A673 (cell line): ENCODE measurements around the gene CRY2. TPM values are rescaled to one million over a fixed set of nuclear protein-coding genes. Genes with fewer than 3 reads are reported as not detected.
A peak's percentile ranks its signal among the peaks of the same experiment; 100 is the strongest.

Experiments used
- BruUV-seq: library from RNA; stranded (reverse); fragments of 400-500 nt; replicated peaks from 2 replicates; lab custom pipeline; 2021; lab: Mats Ljungman, UMichigan
- CTCF ChIA-PET: fragments of 300-600 bp; sonication (Branson Sonifier 250); formaldehyde crosslinking; loops from one replicate; lab custom pipeline; 2022; ENCODE audit warnings: antibody characterized with exemption; lab: Charles Lee
- POLR2A ChIA-PET: fragments of 300-600 bp; sonication (Branson Sonifier 250); formaldehyde crosslinking; loops from one replicate; lab custom pipeline; 2022; ENCODE audit warnings: antibody characterized with exemption; ENCODE audit not compliant: low non-redundant PET; lab: Charles Lee
- DNase-seq: peaks from one replicate; pipeline ENCODE4 v3.0.0-alpha.2; 2015; ENCODE audit warnings: low spot score
- H3K27ac ChIP-seq: fragments of 200-600 bp; sonication (generic); 2 replicates; pipeline ENCODE4 v1.5.1; 2016; ENCODE audit warnings: mixed run types, low read depth, mild to moderate bottlenecking, mixed read lengths, antibody characterized with exemption, low read length; ENCODE audit not compliant: poor library complexity, severe bottlenecking
- H3K27me3 ChIP-seq: fragments of 200-600 bp; sonication (generic); replicated peaks from 2 replicates; pipeline ENCODE4 v1.6.1; 2017; ENCODE audit warnings: mixed run types, low read depth, mild to moderate bottlenecking, mixed read lengths, antibody characterized with exemption, low read length; ENCODE audit not compliant: insufficient read depth, poor library complexity
- H3K36me3 ChIP-seq: fragments of 200-600 bp; sonication (generic); 2 replicates; pipeline ENCODE4 v1.6.1; 2016; ENCODE audit warnings: mixed run types, mild to moderate bottlenecking, mixed read lengths, antibody characterized with exemption, low read length; ENCODE audit not compliant: insufficient read depth, poor library complexity, severe bottlenecking
- H3K4me1 ChIP-seq: fragments of 200-600 bp; sonication (generic); 2 replicates; pipeline ENCODE4 v1.6.1; 2017; ENCODE audit warnings: mixed run types, mild to moderate bottlenecking, mixed read lengths, antibody characterized with exemption, low read length; ENCODE audit not compliant: insufficient read depth, poor library complexity, severe bottlenecking
- H3K4me3 ChIP-seq: fragments of 200-600 bp; sonication (generic); 2 replicates; pipeline ENCODE4 v1.5.1; 2016; ENCODE audit warnings: low read depth, mixed run types, mild to moderate bottlenecking, mixed read lengths, low read length; ENCODE audit not compliant: poor library complexity, severe bottlenecking
- H3K9me3 ChIP-seq: fragments of 200-600 bp; sonication (generic); 2 replicates; pipeline ENCODE4 v1.6.1; 2016; ENCODE audit warnings: mixed run types, low read depth, mild to moderate bottlenecking, mixed read lengths, antibody characterized with exemption, low read length; ENCODE audit not compliant: poor library complexity, severe bottlenecking
- CTCF ChIP-seq: fragments of 300-800, 200-600 bp; sonication (generic); conservative IDR thresholded peaks from 2 replicates; pipeline ENCODE4 v1.5.1; 2017; ENCODE audit warnings: low read depth, mild to moderate bottlenecking, antibody characterized with exemption, low read length, moderate library complexity, mixed read lengths
- EZH2 ChIP-seq: fragments of 200-600 bp; sonication (generic); IDR thresholded peaks from 2 replicates; pipeline ENCODE4 v1.6.1; 2017; ENCODE audit warnings: borderline replicate concordance, low read depth, mild to moderate bottlenecking, mixed read lengths, antibody characterized with exemption, low read length; ENCODE audit not compliant: poor library complexity, severe bottlenecking
- intact Hi-C: fragments of 100-400 bp; cut with micrococcal nuclease; formaldehyde crosslinking; loops from one replicate; pipeline ENCODE4 v1.10.0; 2022; ENCODE audit not compliant: unreplicated experiment
- total RNA-seq: library from RNA; stranded (reverse); gene quantifications from 2 replicates; pipeline ENCODE4 v1.2.3, GENCODE V29; 2021

The CRY2 gene
- total RNA-seq, 1 experiment from 2014 or later = 46.4 TPM

- peaks cover 12% of the 10 kb centered on the region for H3K27me3 ChIP-seq
- POLR2A ChIA-PET = no interaction called here
- no peaks in the 10 kb centered on the region for H3K9me3 ChIP-seq
- H3K27ac ChIP-seq = no peak overlapping the region
- no peak for DNase-seq
- CTCF ChIA-PET = interaction anchor here (0.7 to 1.6 kb wide), 3 partner anchors 19 to 1033 kb away, joined by 3 to 9 read pairs (median 4); no protein-coding TSS in a partner anchor
- intact Hi-C loops = loop anchor here (5.0 to 10.0 kb wide), 2 partner anchors 72 to 280 kb away; partner anchors contain the start of genes PEX16 and PHF21A
- H3K4me3 ChIP-seq = no peak overlapping the region
- peaks cover 19% of the 10 kb centered on the region for H3K4me1 ChIP-seq
- no peaks in the 10 kb centered on the region for H3K36me3 ChIP-seq
- no TSS peak for BruUV-seq
- TF ChIP-seq EZH2 = no peak
- no peak for TF ChIP-seq CTCF
Measured at GRCh38 chr11:45844822-45845578, 2.3 kb upstream of the CRY2 start.

DNA sequence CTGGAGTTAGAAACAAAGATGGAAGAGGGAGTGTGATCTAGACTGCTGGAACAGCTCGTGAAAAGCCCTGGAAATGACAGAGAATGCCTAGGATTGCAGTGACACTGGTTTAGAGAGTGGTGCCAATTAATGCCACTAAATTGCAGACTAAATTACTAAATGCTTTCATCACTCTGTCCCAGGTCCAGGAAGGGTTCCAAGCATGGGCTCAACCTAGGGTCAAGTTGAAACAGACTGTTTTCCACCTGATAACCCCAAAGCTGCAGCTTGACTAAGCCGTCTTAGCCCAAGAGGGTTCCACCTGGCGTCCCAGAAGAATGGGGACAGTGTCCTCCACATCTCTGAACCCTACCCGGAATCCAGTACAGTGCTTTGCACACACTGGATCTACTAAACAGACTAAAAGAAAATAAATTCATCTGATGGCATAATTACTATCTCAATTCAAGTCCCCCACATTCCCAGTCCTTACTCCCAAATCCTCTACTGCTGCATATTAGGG is 1.1 kb upstream of the CRY2 start:
- no peak overlapping the region for H3K27ac ChIP-seq
- no peak for TF ChIP-seq CTCF
- no peak for TF ChIP-seq EZH2
- intact Hi-C loops = loop anchor here (5.0 to 10.0 kb wide), 2 partner anchors 71 to 279 kb away; partner anchors contain the start of genes PEX16 and PHF21A
- POLR2A ChIA-PET = interaction anchor here (1.4 kb wide), 1 partner anchor 10 kb away, joined by 12 read pairs; no protein-coding TSS in a partner anchor
- H3K9me3 ChIP-seq = no peaks in the 10 kb centered on the region
- no TSS peak for BruUV-seq
- H3K36me3 ChIP-seq = no peaks in the 10 kb centered on the region
- CTCF ChIA-PET = interaction anchor here (0.7 to 1.2 kb wide), 3 partner anchors 75 to 160 kb away, joined by 3 to 4 read pairs (median 4); no protein-coding TSS in a partner anchor
- no peak for DNase-seq
- H3K27me3 ChIP-seq = peaks cover 12% of the 10 kb centered on the region
- peaks cover 19% of the 10 kb centered on the region for H3K4me1 ChIP-seq
- peak overlapping the region; percentile 74 for H3K4me3 ChIP-seq

DNA sequence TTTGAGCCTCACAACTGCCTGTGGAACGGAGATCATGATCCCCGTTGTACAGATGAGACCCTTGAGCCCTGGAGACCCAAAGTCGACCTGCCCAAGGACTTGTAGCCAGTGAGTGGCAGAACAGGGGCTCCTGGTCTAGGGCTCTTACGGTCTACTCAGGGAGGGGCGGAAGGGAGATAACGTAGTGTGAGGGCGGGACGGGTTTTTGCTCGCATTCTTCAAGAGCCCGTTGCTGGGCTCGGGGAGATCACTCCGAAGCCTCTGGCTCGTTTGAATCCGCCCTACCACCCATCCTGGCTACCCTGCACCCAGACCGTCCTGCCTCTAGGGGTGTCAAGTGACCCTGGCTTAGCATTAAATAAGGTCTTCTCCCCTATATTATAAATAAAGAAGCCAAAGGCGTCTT is 639 bp downstream of the CRY2 start:
- CTCF ChIA-PET = interaction anchor here (0.6 to 0.8 kb wide), 4 partner anchors 25 to 1231 kb away, joined by 6 to 10 read pairs (median 8); no protein-coding TSS in a partner anchor
- no peaks in the 10 kb centered on the region for H3K9me3 ChIP-seq

More for the DNA sequence above, 639 bp downstream of the CRY2 start:
- Histone ChIP-seq H3K4me3 (peak overlapping the region; percentile 74), H3K4me1 (peaks cover 32% of the 10 kb centered on the region), H3K27me3 (peaks cover 12% of the 10 kb centered on the region), H3K27ac (peak overlapping the region; percentile 87), H3K36me3 (no peaks in the 10 kb centered on the region)
- DNase-seq = peak; percentile 82
- POLR2A ChIA-PET = no interaction called here
- no TSS peak for BruUV-seq
- TF ChIP-seq CTCF (peak; percentile 37), EZH2 (no peak)
- intact Hi-C loops = loop anchor here (1.0 to 10.0 kb wide), 3 partner anchors 69 to 277 kb away; partner anchors contain the start of genes PEX16 and PHF21A
